Fibroblast of villous mesenchyme (primary cell): ENCODE measurements around the gene ZNF277. TPM values are rescaled to one million over a fixed set of nuclear protein-coding genes. Genes with fewer than 3 reads are reported as not detected.

Source experiments
- DNase-seq: peaks from one replicate; pipeline ENCODE4 v3.0.0-alpha.2; 2010; ENCODE audit warnings: low read depth
- H3K4me3 ChIP-seq: 2 replicates; pipeline ENCODE4 v1.5.1; 2011; ENCODE audit warnings: low read depth, mild to moderate bottlenecking, low read length
- CTCF ChIP-seq: IDR thresholded peaks from 2 replicates; pipeline ENCODE4 v1.5.1; 2012; ENCODE audit warnings: low read depth, mild to moderate bottlenecking, low read length; ENCODE audit not compliant: insufficient read depth
- total RNA-seq: library from RNA; depleted of rRNA; stranded (reverse); fragments of >200 nt; gene quantifications from 2 replicates; pipeline ENCODE4 v1.2.3, GENCODE V29; 2012

ZNF277 gene
- total RNA-seq, 1 donor, result 29.8 TPM

GRCh38 chr7:112356596-112356995 lies 150.1 kb downstream of the ZNF277 start:
- no peak overlapping the region for H3K4me3 ChIP-seq
- TF ChIP-seq CTCF, result no peak
- no peak for DNase-seq

- no peak for TF ChIP-seq CTCF
- DNase-seq, result no peak
- H3K4me3 ChIP-seq, result no peak overlapping the region
These were observed 150.6 kb downstream of the ZNF277 start for GRCh38 chr7:112357136-112357535.

- no peak for DNase-seq
- H3K4me3 ChIP-seq, result no peak overlapping the region
- no peak for TF ChIP-seq CTCF
These were observed 152.0 kb downstream of the ZNF277 start for GRCh38 chr7:112358513-112358912.

GRCh38 chr7:112359086-112359485 lies 152.6 kb downstream of the ZNF277 start:
- no peak overlapping the region for H3K4me3 ChIP-seq
- no peak for DNase-seq
- no peak for TF ChIP-seq CTCF

- H3K4me3 ChIP-seq, result no peak overlapping the region
- no peak for DNase-seq
- no peak for TF ChIP-seq CTCF
These were observed 154.2 kb downstream of the ZNF277 start for GRCh38 chr7:112360681-112361080.

GRCh38 chr7:112361154-112361553 lies 154.7 kb downstream of the ZNF277 start:
- no peak overlapping the region for H3K4me3 ChIP-seq
- DNase-seq, result no peak
- no peak for TF ChIP-seq CTCF

- TF ChIP-seq CTCF, result no peak
- no peak for DNase-seq
These were observed 155.7 kb downstream of the ZNF277 start for GRCh38 chr7:112362053-112362650.

More at GRCh38 chr7:112362053-112362650, 155.7 kb downstream of the ZNF277 start:
- H3K4me3 ChIP-seq, result no peak overlapping the region
